A673 (cell line): ENCODE measurements around the gene WDR62.

ENCODE experiments used
- EZH2 ChIP-seq: fragments of 200-600 bp; sonication (generic); IDR thresholded peaks from 2 replicates; pipeline ENCODE4 v1.6.1; 2017; ENCODE audit warnings: borderline replicate concordance, low read depth, mild to moderate bottlenecking, mixed read lengths, antibody characterized with exemption, low read length; ENCODE audit not compliant: poor library complexity, severe bottlenecking
- TF ChIP-seq, protein P1 (sequence below): fragments of 300-800, 200-600 bp; sonication (generic); conservative IDR thresholded peaks from 2 replicates; pipeline ENCODE4 v1.5.1; 2017; ENCODE audit warnings: low read depth, mild to moderate bottlenecking, antibody characterized with exemption, low read length, moderate library complexity, mixed read lengths

DNA sequence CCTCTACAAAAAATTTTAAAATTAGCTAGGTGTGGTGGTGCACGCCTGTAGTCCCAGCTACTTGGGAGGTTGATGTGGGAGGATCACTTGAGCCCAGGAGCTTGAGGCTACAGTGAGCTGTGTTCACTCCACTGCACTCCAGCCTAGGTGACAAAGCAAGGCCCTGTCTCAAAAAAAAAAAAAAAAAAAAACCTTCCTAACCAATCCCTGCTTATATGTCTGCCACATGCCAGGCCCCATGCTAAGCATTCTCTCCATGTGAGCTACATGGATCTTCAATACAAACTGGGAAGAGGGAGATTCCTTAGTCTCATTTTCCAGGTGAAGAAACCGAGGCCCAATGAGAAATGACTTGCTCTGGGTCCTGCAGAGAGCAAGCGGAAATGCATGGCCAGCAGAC is 54.0 kb downstream of the WDR62 start:
- TF ChIP-seq, protein P1, sequence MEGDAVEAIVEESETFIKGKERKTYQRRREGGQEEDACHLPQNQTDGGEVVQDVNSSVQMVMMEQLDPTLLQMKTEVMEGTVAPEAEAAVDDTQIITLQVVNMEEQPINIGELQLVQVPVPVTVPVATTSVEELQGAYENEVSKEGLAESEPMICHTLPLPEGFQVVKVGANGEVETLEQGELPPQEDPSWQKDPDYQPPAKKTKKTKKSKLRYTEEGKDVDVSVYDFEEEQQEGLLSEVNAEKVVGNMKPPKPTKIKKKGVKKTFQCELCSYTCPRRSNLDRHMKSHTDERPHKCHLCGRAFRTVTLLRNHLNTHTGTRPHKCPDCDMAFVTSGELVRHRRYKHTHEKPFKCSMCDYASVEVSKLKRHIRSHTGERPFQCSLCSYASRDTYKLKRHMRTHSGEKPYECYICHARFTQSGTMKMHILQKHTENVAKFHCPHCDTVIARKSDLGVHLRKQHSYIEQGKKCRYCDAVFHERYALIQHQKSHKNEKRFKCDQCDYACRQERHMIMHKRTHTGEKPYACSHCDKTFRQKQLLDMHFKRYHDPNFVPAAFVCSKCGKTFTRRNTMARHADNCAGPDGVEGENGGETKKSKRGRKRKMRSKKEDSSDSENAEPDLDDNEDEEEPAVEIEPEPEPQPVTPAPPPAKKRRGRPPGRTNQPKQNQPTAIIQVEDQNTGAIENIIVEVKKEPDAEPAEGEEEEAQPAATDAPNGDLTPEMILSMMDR, result no peak
- no peak for TF ChIP-seq EZH2
